Esophagus muscularis mucosa (tissue), 4 donors: ENCODE results near the gene ZC3H15.
A peak's percentile ranks its signal among the peaks of the same experiment; 100 is the strongest.

ENCODE experiments used
- CTCF ChIP-seq, 3 experiments: fragments of 200-600 bp in 2 of 3; fragments of 450-650 bp in 1 of 3; sonication (generic) in 2 of 3; IDR thresholded peaks; one replicate each; pipeline ENCODE4 v1.5.1; 2017 to 2019; ENCODE audit warnings: antibody characterized with exemption in 3 of 3, mild to moderate bottlenecking in 2 of 3, moderate library complexity in 1 of 3
- EP300 ChIP-seq: sonication (generic); formaldehyde crosslinking; IDR thresholded peaks from one replicate; pipeline ENCODE4 v1.6.1; 2017; ENCODE audit warnings: antibody characterized with exemption
- POLR2A ChIP-seq: fragments of 450-650 bp; IDR thresholded peaks from one replicate; pipeline ENCODE4 v1.6.1; 2017; ENCODE audit warnings: antibody characterized with exemption, moderate library complexity, mild to moderate bottlenecking, low read depth
- POLR2AphosphoS5 ChIP-seq, 2 donors: sonication (generic); formaldehyde crosslinking; IDR thresholded peaks; one replicate each; pipeline ENCODE4 v1.6.1; 2017; ENCODE audit warnings: antibody characterized with exemption in 2 of 2

- TF ChIP-seq CTCF (IDR thresholded peaks at IDR 0.05) = peak in 1 of 3 experiments; percentile 37
- TF ChIP-seq EP300 = no peak
- TF ChIP-seq POLR2A = no peak
- TF ChIP-seq POLR2AphosphoS5 (IDR thresholded peaks at IDR 0.05) = no peak
Observed at GRCh38 chr2:186460465-186460864, 25.6 kb upstream of the ZC3H15 start.
